ENCODE measurements around the gene ADM2. TPM values are rescaled to one million over a fixed set of nuclear protein-coding genes. Genes with fewer than 3 reads are reported as not detected.

Gene ADM2
- total RNA-seq, 1 experiment from 2014 or later: 0.17 TPM

DNA sequence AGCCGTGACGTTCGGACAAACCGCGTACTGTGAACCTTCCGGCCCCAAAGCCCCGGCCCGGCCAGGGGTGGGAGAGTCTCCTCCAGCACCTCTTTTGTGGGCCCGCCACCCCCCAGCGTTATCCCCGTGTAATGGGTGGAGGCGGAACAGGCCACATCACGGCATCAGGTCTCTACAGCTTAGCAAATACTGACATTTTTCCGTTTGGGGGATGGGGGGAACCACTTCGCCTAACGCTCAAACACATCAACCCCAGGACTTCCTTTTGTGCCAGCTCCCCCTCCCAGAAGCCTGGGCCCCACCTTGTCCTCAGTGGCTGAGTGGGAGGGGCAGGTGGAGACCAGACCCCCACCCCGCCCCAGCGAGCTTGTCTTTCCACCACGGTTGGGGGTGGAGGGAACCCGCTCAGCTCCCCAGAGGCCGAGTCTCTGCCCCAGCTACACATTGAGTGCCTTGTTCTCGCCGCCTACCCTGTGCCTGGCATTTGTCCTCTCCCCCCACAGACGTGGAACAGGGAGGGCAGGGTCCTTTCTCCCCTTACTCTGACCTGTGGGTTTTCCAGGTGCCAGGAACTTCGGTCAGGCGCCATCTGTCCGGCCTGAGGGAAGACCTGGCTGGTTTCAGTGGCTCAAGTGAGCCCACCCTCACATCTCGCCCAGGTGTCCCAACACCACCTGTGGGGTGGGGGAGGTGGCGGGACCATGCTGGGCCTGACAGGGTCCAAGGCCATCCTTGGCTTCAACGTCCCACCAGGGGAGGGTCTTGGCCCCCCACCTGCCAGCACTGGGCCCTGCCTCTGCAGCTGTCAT, 36.1 kb upstream of the ADM2 start:
- no peak for DNase-seq (ENCODE audit: low spot score)

GRCh38 chr22:50445880-50446707, 35.2 kb upstream of the ADM2 start:
- no peak for DNase-seq (ENCODE audit: low spot score)

GRCh38 chr22:50446708-50447575, 34.4 kb upstream of the ADM2 start:
- no peak for DNase-seq (ENCODE audit: low spot score)

- DNase-seq (ENCODE audit: low spot score): no peak
Observed at GRCh38 chr22:50447576-50448551, 33.5 kb upstream of the ADM2 start.

GRCh38 chr22:50452649-50453048, 28.7 kb upstream of the ADM2 start:
- no peak for DNase-seq (ENCODE audit: low spot score)

GRCh38 chr22:50454556-50455075, 26.7 kb upstream of the ADM2 start:
- no peak for DNase-seq (ENCODE audit: low spot score)

GRCh38 chr22:50455201-50455600, 26.1 kb upstream of the ADM2 start:
- DNase-seq (ENCODE audit: low spot score): no peak

- DNase-seq (ENCODE audit: low spot score): no peak
Observed at GRCh38 chr22:50456026-50456425, 25.3 kb upstream of the ADM2 start.

- DNase-seq (ENCODE audit: low spot score): no peak
Observed at GRCh38 chr22:50456466-50457234, 24.7 kb upstream of the ADM2 start.

GRCh38 chr22:50459016-50459415, 22.3 kb upstream of the ADM2 start:
- DNase-seq (ENCODE audit: low spot score): no peak

GRCh38 chr22:50459496-50460140, 21.7 kb upstream of the ADM2 start:
- no peak for DNase-seq (ENCODE audit: low spot score)

- DNase-seq (ENCODE audit: low spot score): no peak
Observed at GRCh38 chr22:50460938-50461337, 20.4 kb upstream of the ADM2 start.

DNA sequence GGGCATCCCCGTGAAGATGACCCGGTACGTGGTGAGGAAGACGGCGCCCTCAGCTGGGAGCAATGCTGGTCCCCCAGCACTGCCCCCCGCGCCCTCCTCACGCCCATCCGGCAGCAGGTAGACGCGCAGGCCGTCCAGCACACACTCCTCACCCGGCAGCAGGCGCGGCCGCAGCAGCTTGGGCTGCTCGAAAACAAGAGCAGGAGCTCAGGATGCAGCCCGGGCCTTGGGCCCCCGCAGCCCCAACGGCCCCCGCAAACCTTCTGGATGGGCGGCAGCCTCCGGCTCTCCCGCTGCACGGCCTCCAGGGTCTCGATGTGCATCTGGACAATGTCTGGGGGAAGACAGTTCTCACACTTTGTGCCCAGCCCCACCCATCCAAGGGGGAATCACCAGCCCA, 19.8 kb upstream of the ADM2 start:
- no peak for DNase-seq (ENCODE audit: low spot score)

DNA sequence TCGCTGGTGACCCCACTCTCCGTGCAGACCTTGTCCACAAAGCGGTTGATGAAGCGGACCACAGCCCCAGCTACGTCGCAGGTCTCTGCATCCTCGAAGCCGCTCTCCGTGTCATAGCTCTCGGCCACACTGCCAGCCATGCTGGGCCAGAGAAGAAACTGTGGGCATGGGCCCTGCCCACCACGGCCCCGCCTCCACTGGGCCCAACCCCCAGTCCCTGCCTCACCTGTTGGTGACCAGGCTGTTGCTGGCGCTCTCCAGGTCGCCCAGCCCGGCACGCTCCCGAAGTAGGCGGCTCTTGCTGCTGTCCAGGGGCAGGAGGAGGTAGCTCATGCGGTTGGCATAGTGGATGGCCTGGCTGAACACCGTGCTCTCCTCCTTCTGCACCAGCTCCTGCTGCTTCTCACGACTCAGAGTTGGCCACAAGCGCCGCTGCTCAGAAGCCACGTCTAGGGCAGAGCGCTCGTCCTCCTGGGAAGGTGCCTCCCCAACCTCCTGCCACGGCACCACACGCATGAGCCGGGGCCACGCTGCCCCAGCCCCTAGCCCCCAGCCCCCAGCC, 19.3 kb upstream of the ADM2 start:
- DNase-seq (ENCODE audit: low spot score): no peak

- DNase-seq (ENCODE audit: low spot score): no peak
Observed at GRCh38 chr22:50463188-50463900, 18.0 kb upstream of the ADM2 start.

- no peak for DNase-seq (ENCODE audit: low spot score)
Observed at GRCh38 chr22:50464451-50464850, 16.9 kb upstream of the ADM2 start.

DNA sequence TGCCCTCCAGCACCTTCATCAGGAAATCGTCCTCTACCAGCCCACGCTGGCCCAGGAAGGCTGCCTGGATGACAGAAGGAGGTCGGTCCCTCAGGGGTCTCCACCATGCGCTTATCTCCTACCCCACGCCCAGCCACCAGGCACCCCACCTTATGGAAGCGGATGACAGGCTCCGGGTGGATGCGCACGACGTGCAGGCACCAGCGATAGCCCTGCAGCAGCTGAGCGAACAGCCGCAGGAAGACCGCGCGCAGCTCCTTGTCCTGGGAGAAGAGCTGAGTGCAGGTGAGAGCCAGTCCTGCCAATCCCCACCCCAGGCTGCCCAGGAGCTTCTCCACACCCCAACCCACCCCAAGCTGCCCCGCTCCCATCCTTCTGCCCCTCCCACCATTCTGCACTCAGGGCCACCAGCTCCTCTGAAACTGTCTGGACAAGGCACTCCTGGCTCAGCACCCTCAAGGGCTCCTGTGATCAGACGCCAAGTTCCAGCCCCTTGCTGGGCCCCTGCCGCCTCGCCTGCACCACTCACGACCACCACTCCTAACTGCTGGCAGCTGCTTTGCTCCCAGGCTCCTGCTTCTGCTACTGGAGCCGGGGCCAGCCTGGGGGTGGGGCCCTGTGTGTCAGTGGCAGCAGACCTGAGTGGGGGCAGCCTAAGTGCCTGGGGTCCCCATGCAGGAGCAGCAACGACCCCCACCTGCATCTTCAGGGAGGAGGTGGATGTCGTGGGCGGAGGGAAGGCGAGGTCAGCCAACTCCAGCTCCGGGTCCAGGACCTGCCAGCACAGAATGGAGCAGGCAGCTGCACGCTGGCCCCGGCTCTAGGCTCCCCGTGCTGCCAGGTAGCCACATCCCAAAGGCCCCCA, 16.0 kb upstream of the ADM2 start:
- DNase-seq (ENCODE audit: low spot score): no peak
